Natural killer cell treated with Interleukin-12 subunit alpha and Interleukin-12 subunit beta and Interleukin-15 and Interleukin-18, amount 100 ng/mL, for 72 hours (primary cell): Measurements from ENCODE around the gene ZBTB2. TPM values are rescaled to one million over a fixed set of nuclear protein-coding genes. Genes with fewer than 3 reads are reported as not detected.
A peak's percentile ranks its signal among the peaks of the same experiment; 100 is the strongest.
"Not testable (repeated sequence)": the region's sequence is repeated elsewhere in the genome, so short reads cannot be mapped to it uniquely, and the experiment has no call there.

Experiments used
- ATAC-seq, 2 donors: fragments of 150-1000 bp; cut with Tn5 transposase in 1 of 2; sonication (Bioruptor Pico), chemical (Tn5 transposase) in 1 of 2; 2 replicates each; pipeline ENCODE4 v1.10.0; 2021
- DNase-seq: peaks from one replicate; pipeline ENCODE4 v3.0.0; 2022; ENCODE audit warnings: low spot score
- H3K27ac Mint-ChIP-seq, 2 donors: 1 replicate in 1 of 2; 2 replicates in 1 of 2; pipeline ENCODE4 v1.8.0; 2022; ENCODE audit warnings: mixed read lengths in 2 of 2, mild to moderate bottlenecking in 1 of 2, moderate library complexity in 1 of 2
- H3K27me3 Mint-ChIP-seq, 2 donors: 1 replicate in 1 of 2; 2 replicates in 1 of 2; pipeline ENCODE4 v1.8.0; 2022; ENCODE audit warnings: mixed read lengths in 2 of 2
- H3K36me3 Mint-ChIP-seq: one replicate; pipeline ENCODE4 v1.8.0; 2022; ENCODE audit warnings: mixed read lengths
- H3K4me1 Mint-ChIP-seq, 2 donors: 1 replicate in 1 of 2; 2 replicates in 1 of 2; pipeline ENCODE4 v1.8.0; 2022; ENCODE audit warnings: low read depth in 2 of 2, mixed read lengths in 2 of 2, mild to moderate bottlenecking in 1 of 2
- H3K4me3 Mint-ChIP-seq: one replicate; pipeline ENCODE4 v1.8.0; 2022; ENCODE audit warnings: mixed read lengths
- H3K9me3 Mint-ChIP-seq: 2 replicates; pipeline ENCODE4 v1.8.0; 2022; ENCODE audit warnings: mixed read lengths
- total RNA-seq, 2 donors: library from RNA; stranded (reverse); gene quantifications; one replicate each; pipeline ENCODE4 v1.2.3, GENCODE V29; 2022

The ZBTB2 gene
- total RNA-seq, 2 donors from 2014 or later, result 20.4 to 23.8 TPM

- no peak for DNase-seq
- H3K27me3 Mint-ChIP-seq, result no peaks in the 10 kb centered on the region
- ATAC-seq, result no peak
Measured at GRCh38 chr6:151389618-151390275, 1.6 kb downstream of the ZBTB2 start.

GRCh38 chr6:151388997-151389617 is 2.3 kb downstream of the ZBTB2 start:
- Mint-ChIP-seq H3K4me1 (peaks cover 44 to 47% of the 10 kb centered on the region in 2 donors), H3K36me3 (peaks cover 12% of the 10 kb centered on the region), H3K27ac (peak overlapping the region; percentile 95 to 96)

More at GRCh38 chr6:151389618-151390275, 1.6 kb downstream of the ZBTB2 start:
- Mint-ChIP-seq H3K4me1 (peaks cover 40 to 44% of the 10 kb centered on the region in 2 donors), H3K4me3 (peak overlapping the region; percentile 98), H3K36me3 (peaks cover 8% of the 10 kb centered on the region), H3K27ac (peak overlapping the region; percentile 95 to 96), H3K9me3 (no peaks in the 10 kb centered on the region)

GRCh38 chr6:151388236-151388635 is 3.1 kb downstream of the ZBTB2 start:
- ATAC-seq (no peak), DNase-seq (no peak)
- Mint-ChIP-seq H3K27ac (peak overlapping the region; percentile 95 to 96), H3K9me3 (no peaks in the 10 kb centered on the region), H3K4me1 (peaks cover 38 to 43% of the 10 kb centered on the region in 2 donors), H3K4me3 (peak overlapping the region; percentile 98), H3K36me3 (peaks cover 15% of the 10 kb centered on the region), H3K27me3 (no peaks in the 10 kb centered on the region)

More at GRCh38 chr6:151388997-151389617, 2.3 kb downstream of the ZBTB2 start:
- DNase-seq (no peak), ATAC-seq (no peak)
- Mint-ChIP-seq H3K9me3 (no peaks in the 10 kb centered on the region), H3K27me3 (no peaks in the 10 kb centered on the region), H3K4me3 (peak overlapping the region; percentile 98)

GRCh38 chr6:151387175-151387970 is 4.0 kb downstream of the ZBTB2 start:
- Mint-ChIP-seq H3K27ac (peak overlapping the region; percentile 11 to 96), H3K9me3 (no peaks in the 10 kb centered on the region), H3K4me1 (peaks cover 30 to 34% of the 10 kb centered on the region in 2 donors), H3K36me3 (peaks cover 15% of the 10 kb centered on the region), H3K27me3 (no peaks in the 10 kb centered on the region), H3K4me3 (peak overlapping the region; percentile 34)
- ATAC-seq, result no peak
- DNase-seq, result no peak

GRCh38 chr6:151385177-151385576 is 6.2 kb downstream of the ZBTB2 start:
- ATAC-seq (no peak), DNase-seq (no peak)
- Mint-ChIP-seq H3K4me1 (peaks cover 36 to 44% of the 10 kb centered on the region in 2 donors), H3K27me3 (no peaks in the 10 kb centered on the region), H3K9me3 (no peaks in the 10 kb centered on the region), H3K27ac (peak overlapping the region; percentile 52 to 66), H3K4me3 (peak overlapping the region; percentile 37), H3K36me3 (peaks cover 7% of the 10 kb centered on the region)

GRCh38 chr6:151384151-151384550 is 7.2 kb downstream of the ZBTB2 start:
- peak overlapping the region; percentile 37 for H3K4me3 Mint-ChIP-seq
- H3K9me3 Mint-ChIP-seq, result no peaks in the 10 kb centered on the region
- H3K27ac Mint-ChIP-seq, result peak overlapping the region; percentile 52 to 66
- DNase-seq (no peak), ATAC-seq (no peak)
- no peaks in the 10 kb centered on the region for H3K27me3 Mint-ChIP-seq
- H3K4me1 Mint-ChIP-seq, result peaks cover 41 to 46% of the 10 kb centered on the region in 2 donors
- peaks cover 7% of the 10 kb centered on the region for H3K36me3 Mint-ChIP-seq

GRCh38 chr6:151382631-151383030 is 8.7 kb downstream of the ZBTB2 start:
- not testable (repeated sequence) for DNase-seq, H3K4me3 Mint-ChIP-seq, H3K9me3 Mint-ChIP-seq, H3K27ac Mint-ChIP-seq, H3K27me3 Mint-ChIP-seq, H3K36me3 Mint-ChIP-seq, ATAC-seq
- H3K4me1 Mint-ChIP-seq, result peaks cover 45 to 51% of the 10 kb centered on the region in 2 donors

GRCh38 chr6:151381722-151382121 is 9.6 kb downstream of the ZBTB2 start:
- DNase-seq (no peak), ATAC-seq (peak in 1 of 2 donors; percentile 34)
- Mint-ChIP-seq H3K27ac (peak overlapping the region; percentile 97 to 98), H3K36me3 (peaks cover 7% of the 10 kb centered on the region), H3K4me1 (peaks cover 46 to 54% of the 10 kb centered on the region in 2 donors), H3K9me3 (no peaks in the 10 kb centered on the region), H3K27me3 (no peaks in the 10 kb centered on the region), H3K4me3 (peak overlapping the region; percentile 90)

- Mint-ChIP-seq H3K9me3 (no peaks in the 10 kb centered on the region), H3K4me3 (peak overlapping the region; percentile 90), H3K36me3 (peaks cover 7% of the 10 kb centered on the region), H3K27ac (peak overlapping the region; percentile 97 to 98), H3K27me3 (no peaks in the 10 kb centered on the region), H3K4me1 (peaks cover 55 to 63% of the 10 kb centered on the region in 2 donors)
- no peak for ATAC-seq
- DNase-seq, result no peak
Measured at GRCh38 chr6:151380848-151381205, 10.5 kb downstream of the ZBTB2 start.

- H3K9me3 Mint-ChIP-seq, result no peaks in the 10 kb centered on the region
- peak overlapping the region; percentile 90 for H3K4me3 Mint-ChIP-seq
- ATAC-seq (peak; percentile 86 to 88), DNase-seq (no peak)
- peaks cover 7% of the 10 kb centered on the region for H3K36me3 Mint-ChIP-seq
- H3K27me3 Mint-ChIP-seq, result no peaks in the 10 kb centered on the region
- H3K4me1 Mint-ChIP-seq, result peaks cover 54 to 64% of the 10 kb centered on the region in 2 donors
- H3K27ac Mint-ChIP-seq, result peak overlapping the region; percentile 97 to 98
Measured at GRCh38 chr6:151379933-151380847, 11.2 kb downstream of the ZBTB2 start.

- peak overlapping the region; percentile 82 to 91 for H3K27ac Mint-ChIP-seq
- H3K4me3 Mint-ChIP-seq, result no peak overlapping the region
- DNase-seq, result no peak
- H3K4me1 Mint-ChIP-seq, result peaks cover 69 to 79% of the 10 kb centered on the region in 2 donors
- no peaks in the 10 kb centered on the region for H3K27me3 Mint-ChIP-seq
- peaks cover 7% of the 10 kb centered on the region for H3K36me3 Mint-ChIP-seq
- no peak for ATAC-seq
- H3K9me3 Mint-ChIP-seq, result no peaks in the 10 kb centered on the region
Measured at GRCh38 chr6:151377095-151377494, 14.3 kb downstream of the ZBTB2 start.

GRCh38 chr6:151376440-151376839 is 14.9 kb downstream of the ZBTB2 start:
- no peak for DNase-seq
- Mint-ChIP-seq H3K27me3 (no peaks in the 10 kb centered on the region), H3K4me1 (peaks cover 73 to 81% of the 10 kb centered on the region in 2 donors), H3K9me3 (no peaks in the 10 kb centered on the region), H3K27ac (peak overlapping the region; percentile 82 to 91), H3K36me3 (peaks cover 14% of the 10 kb centered on the region), H3K4me3 (peak overlapping the region; percentile 47)
- ATAC-seq, result no peak

GRCh38 chr6:151375833-151376232 is 15.5 kb downstream of the ZBTB2 start:
- peak overlapping the region; percentile 82 to 91 for H3K27ac Mint-ChIP-seq
- peaks cover 18% of the 10 kb centered on the region for H3K36me3 Mint-ChIP-seq
- no peak for DNase-seq
- H3K4me3 Mint-ChIP-seq, result peak overlapping the region; percentile 8
- no peaks in the 10 kb centered on the region for H3K27me3 Mint-ChIP-seq
- H3K4me1 Mint-ChIP-seq, result peaks cover 75 to 81% of the 10 kb centered on the region in 2 donors
- H3K9me3 Mint-ChIP-seq, result no peaks in the 10 kb centered on the region
- ATAC-seq, result no peak
